ENCODE data around the gene IGFBP6.
A peak's percentile ranks its signal among the peaks of the same experiment; 100 is the strongest.
"Not testable (repeated sequence)": the region's sequence is repeated elsewhere in the genome, so short reads cannot be mapped to it uniquely, and the experiment has no call there.

Gene IGFBP6

DNA sequence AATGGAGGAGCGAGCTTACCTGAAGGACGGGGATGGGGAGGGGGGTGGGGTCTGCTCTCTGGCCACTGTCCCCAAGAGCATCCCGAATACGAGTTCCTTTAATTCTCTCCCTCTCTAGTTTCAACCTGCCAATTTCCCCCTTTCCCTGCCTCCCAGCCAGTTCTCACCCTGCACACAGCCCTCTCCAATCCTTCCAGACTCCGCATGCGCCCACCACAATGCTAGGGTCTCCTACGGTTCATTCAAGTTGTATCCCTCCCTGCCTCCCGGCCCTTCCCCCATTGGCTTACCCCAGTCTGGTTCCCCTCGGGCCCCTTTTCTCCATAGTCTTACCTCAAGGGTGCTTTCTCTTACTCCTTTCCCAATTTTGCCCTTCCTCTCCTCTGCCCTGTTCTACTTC is 708 bp upstream of the IGFBP6 start:
- DNase-seq (ENCODE audit: low spot score): no peak

DNA sequence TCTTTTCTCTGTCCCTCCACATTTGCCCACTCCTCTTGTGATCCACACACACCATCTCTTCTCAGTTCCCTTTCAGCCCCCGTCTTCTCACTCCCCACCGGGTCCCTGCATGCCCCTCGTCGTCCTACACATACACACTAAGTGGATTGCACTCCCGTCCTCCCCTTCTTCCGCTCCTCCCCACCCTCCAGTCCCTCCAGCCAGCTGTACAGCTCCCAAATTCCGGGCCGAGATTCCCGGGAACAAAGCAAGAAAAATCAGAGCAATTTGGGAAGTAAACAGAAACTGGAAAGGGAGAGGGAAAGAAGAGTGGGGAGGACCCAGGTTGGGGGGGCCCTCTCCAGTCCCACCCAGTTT is 282 bp upstream of the IGFBP6 start:
- no peak for DNase-seq (ENCODE audit: low spot score)

DNA sequence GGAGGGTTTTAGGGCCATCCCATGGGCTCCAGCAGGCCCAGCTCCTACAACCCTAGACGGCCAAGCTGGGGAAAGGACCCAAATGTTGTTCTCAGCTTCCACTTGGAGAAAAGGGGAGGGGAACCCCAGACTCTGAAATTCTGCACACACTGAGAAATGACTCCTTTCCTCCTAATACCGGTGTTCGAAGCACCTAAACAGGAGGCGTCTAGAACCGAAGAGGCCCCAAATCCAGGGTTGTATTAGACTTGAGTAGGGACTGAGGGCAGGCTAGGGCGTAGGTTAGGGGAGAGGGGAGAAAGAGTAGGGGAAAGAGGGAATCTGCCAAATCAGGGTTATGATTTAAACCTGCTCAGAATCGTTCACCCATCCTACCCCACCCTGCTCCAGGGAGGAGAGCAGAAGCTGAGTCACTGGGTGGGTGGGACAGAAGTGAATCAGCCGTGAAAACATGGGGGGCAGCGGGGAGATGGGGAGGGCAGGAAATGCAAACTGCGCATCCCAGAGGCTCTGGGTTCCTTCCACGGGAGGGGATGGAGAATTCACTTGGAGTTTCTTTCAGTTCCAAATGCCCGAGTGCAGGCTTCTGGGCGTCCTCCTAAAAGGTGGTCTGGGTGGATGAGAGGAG is 1.0 kb downstream of the IGFBP6 start:
- no peak for DNase-seq (ENCODE audit: low spot score)

DNA sequence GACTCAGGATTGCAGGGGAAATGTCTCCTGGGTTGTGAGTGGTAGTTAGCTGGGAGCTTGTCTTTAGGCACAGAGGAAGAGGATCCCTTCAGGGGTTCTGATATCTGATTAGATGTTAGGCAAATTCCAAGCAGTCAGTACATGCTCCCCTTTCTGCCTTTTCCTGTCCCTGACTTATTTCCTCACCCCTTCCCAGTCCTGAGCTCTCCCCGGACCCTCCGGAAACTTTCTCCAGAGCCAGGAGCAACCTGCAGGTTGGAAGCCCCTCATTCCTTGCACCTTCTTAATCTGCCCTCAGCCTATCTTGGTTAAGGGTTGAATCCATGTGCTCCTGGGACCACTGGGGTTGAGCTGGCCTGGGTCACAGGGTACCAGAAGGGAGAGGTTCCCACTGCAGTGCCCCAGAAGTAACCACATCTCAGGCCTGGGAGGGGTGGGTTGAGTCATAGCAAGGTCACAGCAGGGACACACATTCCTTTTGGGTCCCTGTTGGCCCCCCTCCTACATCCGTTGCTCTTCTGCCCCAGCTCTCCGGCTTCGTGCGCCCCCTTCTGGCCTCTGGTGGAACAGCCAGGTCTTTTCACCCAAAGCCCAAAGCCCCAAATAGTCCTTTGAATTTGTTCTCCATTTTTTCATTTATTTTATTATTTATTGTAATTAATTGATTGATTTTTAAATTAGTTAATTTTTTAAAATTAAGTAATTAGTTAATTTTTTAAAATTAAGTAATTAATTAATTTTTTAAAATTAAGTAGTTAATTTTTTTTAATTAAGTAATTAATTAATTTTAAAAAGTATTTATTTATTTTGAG is 1.8 kb downstream of the IGFBP6 start:
- peak; percentile 86 for DNase-seq (ENCODE audit: low spot score)

DNA sequence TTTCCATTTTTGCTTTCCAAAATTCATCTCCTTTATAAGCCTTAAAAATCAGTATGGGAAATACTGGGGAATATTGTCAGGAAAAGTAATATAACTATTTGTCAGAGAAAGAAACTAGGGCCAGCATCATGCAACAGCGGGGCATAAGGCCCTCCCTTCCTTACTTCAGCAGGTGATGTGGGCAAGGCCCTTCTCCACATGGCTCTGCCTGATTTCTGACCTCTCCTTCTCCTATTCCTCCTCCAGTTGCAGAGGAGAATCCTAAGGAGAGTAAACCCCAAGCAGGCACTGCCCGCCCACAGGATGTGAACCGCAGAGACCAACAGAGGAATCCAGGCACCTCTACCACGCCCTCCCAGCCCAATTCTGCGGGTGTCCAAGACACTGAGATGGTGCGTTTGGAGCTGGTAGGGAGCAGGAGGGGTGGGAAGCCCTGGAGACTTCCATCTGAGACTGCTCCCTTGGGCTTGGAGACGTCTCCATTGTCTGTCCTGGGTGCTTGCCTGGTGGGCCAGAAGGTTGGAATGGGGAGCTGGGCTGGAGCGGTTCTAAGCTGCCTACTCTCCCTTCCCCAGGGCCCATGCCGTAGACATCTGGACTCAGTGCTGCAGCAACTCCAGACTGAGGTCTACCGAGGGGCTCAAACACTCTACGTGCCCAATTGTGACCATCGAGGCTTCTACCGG is 3.1 kb downstream of the IGFBP6 start:
- DNase-seq (ENCODE audit: low spot score): no peak

DNA sequence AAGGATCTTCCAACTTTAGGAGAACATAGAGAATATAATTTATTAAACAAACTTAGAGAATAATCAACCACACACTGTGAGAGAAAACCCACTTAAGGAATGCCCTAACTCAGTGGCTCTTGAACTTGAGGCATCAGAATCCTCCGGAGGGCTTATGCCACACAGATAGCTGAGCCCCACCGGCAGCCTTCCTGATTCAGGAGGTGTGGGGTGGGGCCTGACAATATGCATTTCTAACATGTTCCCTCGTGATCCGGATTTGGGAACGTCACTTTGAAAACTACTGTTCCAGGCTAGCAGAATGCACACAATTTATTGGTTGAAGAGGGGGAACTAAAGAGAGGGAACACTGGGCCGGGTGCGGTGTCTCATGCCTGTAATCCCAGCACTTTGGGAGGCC is 3.8 kb downstream of the IGFBP6 start:
- no peak for DNase-seq (ENCODE audit: low spot score)

DNA sequence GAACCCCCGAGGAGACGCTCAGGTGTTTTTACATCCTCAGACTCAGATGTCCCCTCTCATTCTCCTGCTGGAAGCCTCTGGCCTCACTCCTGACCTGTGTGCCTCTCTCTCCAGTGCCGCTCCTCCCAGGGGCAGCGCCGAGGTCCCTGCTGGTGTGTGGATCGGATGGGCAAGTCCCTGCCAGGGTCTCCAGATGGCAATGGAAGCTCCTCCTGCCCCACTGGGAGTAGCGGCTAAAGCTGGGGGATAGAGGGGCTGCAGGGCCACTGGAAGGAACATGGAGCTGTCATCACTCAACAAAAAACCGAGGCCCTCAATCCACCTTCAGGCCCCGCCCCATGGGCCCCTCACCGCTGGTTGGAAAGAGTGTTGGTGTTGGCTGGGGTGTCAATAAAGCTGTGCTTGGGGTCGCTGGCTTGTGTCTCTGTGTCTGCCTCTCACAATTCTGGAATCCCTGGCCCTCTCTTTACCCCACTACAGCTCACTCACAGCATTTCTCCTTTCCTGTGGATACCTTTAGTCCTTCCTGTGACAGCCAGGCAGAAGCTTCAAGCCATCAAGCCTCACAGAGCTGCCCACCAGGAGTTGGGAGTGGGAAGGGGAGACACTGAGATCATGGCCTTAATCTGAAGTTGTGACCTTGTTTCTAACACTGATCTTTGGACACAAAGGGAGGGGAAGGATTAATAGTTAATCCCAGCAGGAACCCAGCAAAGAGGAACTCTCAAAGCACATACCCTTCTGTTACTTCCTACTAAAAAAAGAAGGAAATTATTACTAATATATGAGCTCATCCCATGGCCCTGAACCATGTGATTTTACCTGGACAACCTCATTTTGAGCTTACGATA is 4.7 kb downstream of the IGFBP6 start:
- no peak for DNase-seq (ENCODE audit: low spot score)

DNA sequence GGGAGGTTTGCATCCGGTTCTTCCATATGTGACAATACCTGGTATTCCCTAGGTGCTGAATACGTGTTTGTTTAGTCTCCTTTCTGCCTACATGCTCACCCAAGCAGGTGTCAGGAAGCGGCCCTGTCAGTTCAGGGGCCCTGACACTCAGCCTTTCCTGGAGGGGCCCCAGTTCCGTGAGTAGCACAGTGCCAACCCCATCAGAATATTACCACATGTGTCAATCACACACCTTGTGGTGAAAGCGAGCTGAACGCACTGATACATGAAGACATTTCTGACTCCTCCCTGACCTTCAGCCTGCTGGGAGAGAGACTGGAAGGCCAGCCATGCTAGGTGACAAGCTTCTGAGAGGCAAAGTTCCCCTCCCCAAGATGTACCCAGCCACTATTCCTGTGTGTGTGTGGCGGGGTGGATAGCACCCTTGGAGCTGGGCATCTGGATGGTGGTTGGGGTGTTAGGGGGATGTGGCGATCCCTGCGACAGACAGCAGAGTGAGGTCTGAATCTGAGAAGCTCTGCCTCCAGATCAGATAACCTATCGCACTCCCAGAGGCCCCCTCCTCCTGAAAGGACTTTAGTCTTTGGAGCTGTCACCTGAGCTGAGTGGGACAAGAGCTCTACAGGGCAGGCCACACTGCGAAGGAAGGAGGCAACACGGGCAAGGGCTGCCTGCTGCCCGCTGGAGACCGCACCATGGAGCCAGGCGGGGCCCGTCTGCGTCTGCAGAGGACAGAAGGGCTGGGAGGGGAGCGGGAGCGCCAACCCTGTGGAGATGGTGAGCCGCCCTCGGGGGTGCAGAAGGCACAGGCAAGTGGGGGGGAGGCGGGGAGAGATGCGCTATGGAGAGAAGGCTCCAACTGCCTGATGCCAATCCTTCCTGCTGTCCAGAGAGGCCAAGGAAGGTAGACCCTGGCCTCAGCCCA is 5.7 kb downstream of the IGFBP6 start, which contains the start of gene SOAT2:
SOAT2 (plus strand) TSS at position 604 of the 925 bp plus-strand sequence; CDS start at position 696, 92 bp downstream.
- DNase-seq (ENCODE audit: low spot score): no peak

DNA sequence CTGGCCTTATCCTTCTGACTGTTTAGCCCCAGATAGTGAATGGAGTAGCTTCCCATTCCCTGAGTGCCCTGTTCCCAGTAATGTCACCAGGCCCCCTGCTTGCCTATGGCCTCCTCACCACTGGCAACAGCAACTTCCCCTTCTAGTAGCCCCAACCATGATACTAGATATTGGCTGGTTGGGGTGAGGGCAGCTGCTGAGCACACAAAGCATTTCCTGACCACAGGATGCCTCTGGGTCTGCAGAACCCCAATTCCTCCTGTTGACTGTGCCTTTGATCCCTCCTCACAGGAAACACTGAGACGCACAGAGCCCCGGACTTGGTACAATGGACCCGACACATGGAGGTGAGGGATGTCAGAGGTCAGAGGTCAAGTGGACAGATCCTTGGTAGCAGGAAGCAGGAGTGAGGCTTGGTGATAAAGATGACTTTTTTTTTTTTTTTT is 6.4 kb downstream of the IGFBP6 start:
- no peak for DNase-seq (ENCODE audit: low spot score)

DNA sequence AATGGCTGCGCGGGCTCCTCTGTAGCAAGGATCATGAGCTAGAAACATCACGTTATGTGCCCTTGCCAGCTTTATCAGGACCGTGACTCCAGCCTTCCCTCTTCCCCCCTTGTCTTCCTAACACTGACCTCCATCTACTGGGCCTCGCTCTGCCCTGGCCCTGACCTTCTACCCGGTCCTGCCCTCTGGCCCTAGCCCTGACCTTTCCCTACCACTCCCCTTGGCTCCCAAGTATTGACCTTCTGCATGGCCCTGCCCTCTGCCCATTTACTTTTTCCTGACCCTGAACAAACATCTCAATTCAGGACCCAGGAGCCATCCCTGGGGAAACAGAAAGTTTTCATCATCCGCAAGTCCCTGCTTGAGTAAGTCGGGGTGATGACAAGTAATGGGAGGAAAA is 7.8 kb downstream of the IGFBP6 start:
- no peak for DNase-seq (ENCODE audit: low spot score)

DNA sequence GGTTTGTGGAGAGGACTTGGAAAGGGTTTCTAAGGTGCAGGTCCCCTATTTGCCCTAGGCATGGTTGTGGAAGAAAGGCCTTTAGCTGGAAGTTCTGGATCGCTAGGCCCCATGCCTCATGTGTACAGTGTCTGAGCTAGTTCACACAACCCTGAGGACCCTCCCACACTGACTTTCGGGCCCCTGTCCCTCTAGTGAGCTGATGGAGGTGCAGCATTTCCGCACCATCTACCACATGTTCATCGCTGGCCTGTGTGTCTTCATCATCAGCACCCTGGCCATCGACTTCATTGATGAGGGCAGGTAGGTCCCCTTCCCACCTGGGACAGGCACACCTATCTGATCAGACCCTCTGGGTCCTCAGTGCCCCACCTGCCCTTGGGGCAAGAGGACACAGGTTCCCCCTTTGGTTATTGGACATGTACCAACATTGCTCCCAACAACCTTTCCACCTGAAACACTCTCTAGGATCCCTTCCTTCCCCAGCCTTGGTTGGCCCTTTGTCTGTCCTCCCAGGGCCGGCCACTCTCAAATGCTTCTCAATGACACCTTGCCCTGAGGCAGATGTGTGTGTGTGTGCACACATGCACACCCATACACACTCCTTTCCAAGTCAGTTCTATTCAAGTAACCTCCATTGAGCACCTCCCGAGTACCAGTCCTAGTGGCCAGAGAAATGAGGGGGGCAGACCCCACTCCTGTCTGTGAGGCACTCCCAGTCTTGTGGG is 8.4 kb downstream of the IGFBP6 start:
- no peak for DNase-seq (ENCODE audit: low spot score)

DNA sequence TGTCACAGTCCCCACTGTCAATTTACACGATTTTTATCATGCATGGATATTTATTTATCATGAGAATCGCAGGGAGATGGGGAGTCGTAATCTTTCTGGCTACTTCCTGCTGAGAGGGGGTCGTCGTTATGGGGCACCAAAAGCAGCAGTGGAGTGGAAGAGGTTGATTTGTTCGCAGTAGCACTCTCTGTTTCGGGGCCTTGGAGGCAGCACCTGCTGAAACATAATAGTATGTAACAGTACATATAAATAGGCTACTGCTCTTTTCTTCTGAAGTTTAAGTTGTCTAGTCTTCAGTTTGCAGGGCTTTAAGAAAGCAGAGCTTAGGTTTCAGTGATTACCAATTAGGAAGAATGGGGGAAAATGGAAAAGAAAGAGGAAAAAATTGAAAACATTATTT is 9.7 kb downstream of the IGFBP6 start:
- no peak for DNase-seq (ENCODE audit: low spot score)

DNA sequence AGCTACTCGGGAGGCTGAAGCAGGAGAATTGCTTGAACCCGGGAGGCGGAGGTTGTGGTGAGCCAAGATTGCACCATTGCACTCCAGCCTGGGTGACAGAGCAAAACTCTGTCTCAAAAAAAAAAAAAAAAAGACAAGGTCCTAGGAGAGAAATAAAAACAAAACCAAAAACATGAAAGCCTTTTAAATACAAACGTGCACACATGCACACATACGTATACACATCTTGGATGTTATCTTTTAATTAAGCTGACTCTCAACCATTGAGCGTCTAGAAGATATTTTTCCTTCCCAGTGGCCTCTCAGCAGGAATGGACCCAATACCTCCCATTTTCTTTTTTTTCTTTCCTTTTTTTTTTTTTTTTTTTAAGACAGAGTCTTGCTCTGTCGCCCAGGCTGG is 15.0 kb downstream of the IGFBP6 start:
- not testable (repeated sequence) for DNase-seq (ENCODE audit: low spot score)

DNA sequence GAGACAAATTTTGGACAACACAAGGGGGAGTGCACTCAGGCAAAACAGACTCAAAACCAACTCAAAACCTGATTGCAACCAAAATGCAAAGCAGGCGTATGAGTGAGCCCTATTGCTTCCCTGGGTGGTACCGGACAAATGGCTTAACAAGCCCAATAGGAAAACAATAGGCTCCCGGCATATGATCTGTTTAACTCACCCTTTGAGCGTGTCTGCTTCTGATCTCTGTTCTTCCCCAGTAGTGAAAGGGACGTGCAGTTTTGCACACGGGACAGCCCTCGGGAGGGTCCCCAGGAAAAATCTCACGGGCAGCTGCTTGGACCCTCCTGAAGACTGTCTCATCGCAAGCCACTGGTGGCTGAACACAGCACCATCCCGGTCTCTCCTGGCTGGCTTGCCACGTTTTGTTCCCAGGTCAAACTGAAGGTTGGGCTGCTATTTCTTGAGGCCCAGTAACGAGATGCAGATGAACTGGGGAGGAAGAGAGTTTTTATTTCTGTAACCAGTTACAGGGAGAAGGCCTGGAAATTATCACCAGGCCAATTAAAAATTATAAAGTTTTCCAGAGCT is 15.8 kb downstream of the IGFBP6 start:
- DNase-seq (ENCODE audit: low spot score): no peak

DNA sequence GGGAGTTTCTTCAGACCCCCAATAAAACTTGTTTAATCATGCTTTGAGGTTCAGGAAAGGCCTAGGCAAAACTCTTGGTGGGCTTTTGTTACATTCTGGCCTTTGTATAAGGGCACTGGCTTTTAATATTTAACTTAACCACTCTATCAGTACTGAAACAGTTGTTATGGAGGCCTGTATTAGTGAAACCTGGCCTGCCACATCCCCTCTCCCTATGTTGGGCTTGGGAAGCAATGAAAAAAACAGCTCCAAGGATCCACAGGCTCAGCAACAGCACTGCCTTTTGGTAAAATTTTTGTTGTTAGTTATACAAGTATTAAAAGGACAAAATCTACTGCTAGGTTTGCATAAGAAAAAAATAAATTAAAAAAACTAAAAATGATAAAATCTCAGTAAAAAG is 16.5 kb downstream of the IGFBP6 start:
- no peak for DNase-seq (ENCODE audit: low spot score)

DNA sequence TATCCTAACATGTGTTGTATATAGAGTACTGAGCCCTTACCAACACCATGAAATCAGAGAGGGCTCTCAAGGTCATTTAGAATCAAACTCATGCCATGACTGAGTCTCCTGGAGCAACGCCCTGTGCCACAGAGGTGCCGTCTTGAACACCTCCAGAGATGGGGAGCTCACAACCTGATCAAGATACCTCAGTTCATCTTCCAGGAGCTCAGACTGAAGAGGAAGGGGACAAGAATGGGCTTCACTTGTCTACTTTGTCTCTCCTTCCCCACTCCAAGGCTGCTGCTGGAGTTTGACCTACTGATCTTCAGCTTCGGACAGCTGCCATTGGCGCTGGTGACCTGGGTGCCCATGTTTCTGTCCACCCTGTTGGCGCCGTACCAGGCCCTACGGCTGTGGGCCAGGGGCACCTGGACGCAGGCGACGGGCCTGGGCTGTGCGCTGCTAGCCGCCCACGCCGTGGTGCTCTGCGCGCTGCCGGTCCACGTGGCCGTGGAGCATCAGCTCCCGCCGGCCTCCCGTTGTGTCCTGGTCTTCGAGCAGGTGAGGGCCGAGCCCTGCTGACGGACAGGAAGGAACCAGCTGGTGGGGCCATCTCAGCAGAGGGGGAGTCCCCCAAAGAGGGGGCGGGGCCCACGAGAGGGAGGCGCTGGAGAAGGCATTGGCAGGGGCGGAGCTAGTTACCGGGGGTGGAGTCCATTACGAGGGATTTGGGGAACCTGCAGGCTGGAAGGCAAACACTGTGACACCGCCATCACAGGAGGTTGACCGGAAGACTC is 17.8 kb downstream of the IGFBP6 start:
- no peak for DNase-seq (ENCODE audit: low spot score)

DNA sequence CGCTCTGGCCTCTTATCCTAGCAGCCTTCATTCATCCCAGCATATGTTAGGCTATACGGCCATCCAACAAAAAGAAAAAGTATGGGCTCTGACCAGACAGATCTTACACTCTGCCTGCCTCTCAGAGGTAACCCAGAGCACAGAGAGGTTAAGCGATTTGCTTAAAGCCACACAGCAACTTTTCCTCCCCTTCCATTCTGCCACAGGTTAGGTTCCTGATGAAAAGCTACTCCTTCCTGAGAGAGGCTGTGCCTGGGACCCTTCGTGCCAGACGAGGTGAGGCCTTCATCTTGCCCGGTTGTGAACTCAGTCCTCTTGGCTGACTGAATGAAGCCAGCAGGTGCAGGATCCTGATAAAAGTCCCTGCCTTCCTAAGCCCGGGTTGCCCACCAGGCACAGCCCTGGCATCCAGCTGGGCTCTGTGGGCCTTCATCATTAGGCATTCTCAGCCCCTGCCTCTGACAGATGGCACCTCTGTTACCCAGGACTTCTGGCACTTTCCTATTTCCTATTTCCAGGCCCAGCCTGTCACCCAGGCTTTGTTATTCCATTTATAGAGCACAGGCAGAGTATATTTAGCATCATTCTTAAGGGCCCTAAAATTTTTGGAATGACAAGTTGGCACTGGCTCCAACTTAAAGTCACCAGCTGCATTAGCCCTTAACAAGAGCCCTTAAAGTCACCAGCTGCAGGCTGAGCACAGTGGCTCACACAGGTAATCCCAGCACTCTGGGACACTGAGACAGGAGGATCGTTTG is 18.6 kb downstream of the IGFBP6 start:
- no peak for DNase-seq (ENCODE audit: low spot score)

DNA sequence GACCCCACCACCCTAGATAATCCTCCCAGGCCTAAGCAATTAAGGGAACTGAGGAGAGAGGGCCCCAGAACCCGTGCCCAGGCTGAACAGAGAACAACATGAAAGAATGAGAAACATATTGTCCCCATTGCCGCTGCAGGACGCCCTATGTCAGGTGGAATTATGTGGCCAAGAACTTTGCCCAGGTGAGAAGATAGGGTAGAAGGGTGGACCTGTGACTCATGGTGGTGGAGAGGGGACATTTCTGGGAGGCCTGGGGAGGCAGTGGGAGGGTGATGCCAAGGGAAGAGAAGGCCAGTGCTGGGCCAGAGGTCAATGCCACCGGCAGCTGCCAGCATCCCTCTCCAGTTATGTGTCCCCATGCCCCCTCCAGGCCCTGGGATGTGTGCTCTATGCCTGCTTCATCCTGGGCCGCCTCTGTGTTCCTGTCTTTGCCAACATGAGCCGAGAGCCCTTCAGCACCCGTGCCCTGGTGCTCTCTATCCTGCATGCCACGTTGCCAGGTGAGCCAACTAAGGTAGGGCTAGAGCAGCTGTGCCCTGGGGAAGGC is 21.4 kb downstream of the IGFBP6 start:
- no peak for DNase-seq (ENCODE audit: low spot score)
